GM23248 (cell line): ENCODE measurements around the gene TIAM2.

ENCODE experiments used
- EZH2 ChIP-seq: fragments of 200-600 bp; sonication (generic); IDR thresholded peaks from 2 replicates; pipeline ENCODE4 v1.6.1; 2018; ENCODE audit warnings: antibody characterized with exemption, mild to moderate bottlenecking; ENCODE audit not compliant: insufficient read depth, poor library complexity, severe bottlenecking
- EZH2phosphoT487 ChIP-seq: fragments of 200-600 bp; sonication (generic); IDR thresholded peaks from 2 replicates; pipeline ENCODE4 v1.6.1; 2018; ENCODE audit warnings: antibody characterized with exemption, moderate library complexity, mild to moderate bottlenecking, low read depth; ENCODE audit not compliant: insufficient read depth

DNA sequence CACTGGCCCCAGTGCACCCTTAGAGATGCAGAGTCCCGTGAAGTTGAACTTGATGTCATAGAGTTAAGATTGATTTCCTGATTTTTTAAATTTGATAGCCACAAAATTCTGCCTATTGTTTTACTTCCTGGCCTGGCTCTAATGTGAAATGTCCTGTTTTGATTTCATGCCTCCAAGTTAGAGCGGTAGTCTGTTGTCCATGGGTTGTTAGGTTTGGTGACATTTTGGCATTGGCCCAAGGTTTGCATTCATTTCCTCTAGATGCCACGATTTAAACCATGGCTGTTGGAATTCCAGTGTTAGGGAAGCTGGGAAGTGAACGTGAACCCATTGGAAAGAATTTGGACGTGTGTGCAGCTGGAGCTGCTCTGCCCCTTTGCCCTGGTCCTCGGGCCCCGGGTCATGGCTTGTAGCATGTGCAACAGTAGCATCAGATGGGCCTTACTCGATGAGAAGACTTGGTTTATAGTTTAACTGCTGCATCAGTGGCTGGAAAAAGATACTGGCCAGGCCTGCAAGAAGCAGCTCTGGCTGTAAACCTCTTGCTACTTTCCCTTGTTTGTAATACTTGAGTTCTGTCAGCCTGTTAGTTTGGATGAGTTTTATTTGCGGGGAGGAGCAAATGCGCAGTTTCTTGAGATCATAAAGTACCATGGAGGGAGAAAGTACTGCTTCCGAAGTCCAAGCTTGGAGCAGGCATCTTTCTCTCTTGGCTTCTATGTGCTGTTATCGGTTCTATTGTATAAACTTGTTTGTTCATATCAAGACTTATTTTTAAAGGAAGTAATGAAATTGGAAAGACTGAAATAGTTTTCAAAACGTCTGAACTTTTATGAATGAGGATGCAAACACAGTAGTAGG is 147.3 kb downstream of the TIAM2 start:
- TF ChIP-seq EZH2phosphoT487 (no peak), EZH2 (no peak)
